ENCODE data around the gene GDI2.
"Not testable (repeated sequence)": the region's sequence is repeated elsewhere in the genome, so short reads cannot be mapped to it uniquely, and the experiment has no call there.

Gene GDI2

DNA sequence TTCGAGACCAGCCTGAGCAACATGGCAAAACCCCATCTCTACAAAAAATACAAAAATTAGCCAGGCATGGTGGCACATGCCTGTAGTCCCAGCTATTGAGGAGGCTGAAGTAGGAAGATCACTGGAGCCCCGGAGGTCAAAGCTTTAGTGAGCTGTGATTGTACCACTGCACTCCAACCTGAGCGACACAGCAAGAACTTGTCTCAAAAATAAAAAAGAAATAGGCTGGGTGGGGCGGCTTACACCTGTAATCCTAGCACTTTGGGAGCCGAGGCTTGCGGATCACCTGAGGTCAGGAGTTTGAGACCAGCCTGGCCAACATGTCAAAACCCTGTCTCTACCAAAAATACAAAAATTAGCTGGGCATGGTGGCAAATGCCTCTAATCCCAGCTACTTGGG, 13.3 kb upstream of the GDI2 start:
- DNase-seq = not testable (repeated sequence)

GRCh38 chr10:5818894-5819293, 5.7 kb upstream of the GDI2 start:
- DNase-seq = peak; percentile 54

GRCh38 chr10:5818048-5818331, 4.8 kb upstream of the GDI2 start:
- no peak for DNase-seq

DNA sequence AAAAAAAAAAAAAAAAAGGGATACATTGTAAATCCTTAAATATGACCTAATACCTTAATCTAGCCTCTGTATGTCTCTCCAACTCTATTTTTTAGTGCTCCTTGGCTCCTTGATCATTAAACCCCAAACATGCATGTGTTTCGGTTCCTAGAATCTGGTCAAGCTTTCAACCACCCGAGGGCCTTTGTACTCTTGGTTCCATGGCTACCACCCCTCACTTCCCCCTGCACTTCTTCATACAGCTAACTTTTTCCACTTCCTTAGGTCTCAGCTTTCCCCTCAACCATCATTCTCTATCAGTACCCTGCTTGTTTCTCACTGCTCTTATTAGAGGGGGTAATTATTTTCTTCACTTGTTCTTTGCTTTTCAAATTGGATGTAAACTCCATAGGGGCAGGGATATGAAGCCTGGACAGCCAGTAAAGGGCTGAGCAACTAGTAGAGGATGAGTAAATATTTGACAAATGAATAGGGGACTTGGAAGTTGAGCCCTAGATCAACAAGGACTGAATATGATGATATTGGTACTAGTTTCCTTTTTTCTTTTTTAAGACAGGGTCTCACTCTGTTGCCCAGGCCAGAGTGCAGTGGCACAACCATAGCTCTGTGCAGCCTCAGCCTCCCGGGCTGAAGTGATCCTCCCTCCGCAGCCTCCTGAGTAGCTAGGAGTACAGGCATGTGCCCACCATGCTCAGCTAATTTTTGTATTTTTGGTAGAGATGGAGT, 4.3 kb upstream of the GDI2 start:
- DNase-seq = peak; percentile 58

GRCh38 chr10:5816170-5816569, 2.9 kb upstream of the GDI2 start:
- peak; percentile 32 for DNase-seq

DNA sequence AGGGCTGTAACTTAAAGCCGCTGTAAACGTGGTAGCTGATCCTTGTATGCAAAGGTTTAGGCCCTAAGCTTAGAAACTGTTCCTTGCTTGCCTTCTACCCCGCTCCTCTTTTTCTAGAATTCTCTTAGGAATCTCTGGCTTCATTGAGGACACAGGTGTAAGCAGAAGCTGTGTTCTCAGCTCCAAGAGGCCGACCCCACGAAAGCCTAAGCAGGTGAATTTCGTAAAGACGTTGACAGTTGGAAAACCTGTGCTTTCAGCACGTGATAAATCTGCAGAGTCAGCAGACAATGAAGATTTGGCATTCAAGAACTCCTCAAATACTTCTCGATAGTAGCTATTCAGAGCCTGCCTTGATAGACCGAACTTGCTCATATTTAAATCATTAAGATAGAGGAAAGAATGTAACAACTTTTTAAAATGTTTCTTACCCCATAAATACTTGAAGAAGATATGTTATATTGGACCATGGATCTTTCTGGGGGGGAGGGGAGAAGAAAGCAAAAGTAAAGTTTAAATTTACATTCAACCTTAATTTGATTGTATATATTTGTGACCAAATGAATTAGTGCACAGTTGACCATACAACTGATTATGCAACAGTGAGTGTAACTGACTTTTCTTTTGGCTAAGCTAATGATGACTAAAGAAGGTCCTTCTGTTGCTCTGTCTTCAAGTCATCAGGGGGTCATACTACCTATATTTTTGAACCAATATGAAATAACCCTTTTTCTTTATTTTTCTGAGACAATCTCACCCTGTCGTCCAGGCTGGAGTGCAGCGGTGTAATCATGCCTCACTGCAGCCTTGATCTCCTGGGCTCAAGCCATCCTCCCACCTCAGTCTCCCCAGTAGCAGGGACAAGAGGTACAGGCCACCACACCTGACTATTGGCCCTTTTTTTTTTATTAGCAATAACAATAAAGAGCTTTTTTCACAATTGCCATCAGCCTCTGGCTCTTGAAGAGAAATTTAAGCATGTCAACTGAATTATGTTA, 1.2 kb upstream of the GDI2 start:
- peak; percentile 46 for DNase-seq

DNA sequence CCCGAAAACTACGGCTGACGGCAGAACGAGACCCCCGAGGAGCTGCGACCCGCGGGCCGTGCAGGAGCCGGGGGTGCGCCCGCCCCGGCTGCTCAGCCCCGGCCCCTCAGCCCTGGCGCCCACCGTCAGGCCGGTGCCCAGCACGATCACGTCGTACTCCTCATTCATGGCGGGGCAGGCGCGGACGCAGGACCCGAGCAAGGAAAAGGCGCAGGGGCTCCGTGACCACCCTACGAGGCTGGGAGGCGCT, 218 bp downstream of the GDI2 start:
- DNase-seq = no peak

DNA sequence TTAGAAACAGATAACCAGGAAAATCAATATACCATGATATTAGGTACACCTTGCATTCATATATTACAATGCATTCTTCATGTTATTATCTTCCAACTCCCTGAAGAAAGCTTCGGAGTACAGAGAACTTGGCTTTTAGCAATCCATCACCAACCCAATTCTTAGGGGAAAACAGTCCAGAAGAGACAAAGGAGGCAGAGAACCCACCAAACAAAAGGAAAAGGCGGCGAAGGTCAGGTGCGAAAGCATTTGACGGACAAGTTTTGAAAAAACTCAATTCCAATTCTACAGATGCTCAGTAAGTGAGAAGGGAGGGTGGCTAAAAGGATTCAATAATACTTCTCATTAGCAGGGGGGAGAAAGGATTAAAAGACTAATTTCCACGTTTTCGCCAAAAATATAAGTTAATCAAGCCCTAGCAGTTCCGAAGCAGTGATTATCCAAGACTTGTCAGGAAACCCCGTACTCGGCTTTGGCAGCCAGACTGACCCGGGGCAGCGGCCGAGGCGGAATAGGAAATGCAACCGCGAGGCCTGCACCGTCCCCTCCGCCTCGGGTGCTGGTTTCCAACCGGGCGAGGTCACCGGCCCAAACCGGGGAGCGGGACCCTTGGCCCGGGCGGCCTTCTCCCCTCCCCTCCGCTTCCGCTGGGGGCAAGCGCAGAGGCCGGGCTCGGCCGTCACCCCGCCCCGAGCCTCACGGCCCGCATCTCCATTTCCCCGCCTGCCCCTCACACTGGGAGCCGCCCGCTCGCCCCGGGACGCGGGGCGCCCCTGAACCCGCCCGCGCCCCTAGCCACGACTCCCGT, 747 bp downstream of the GDI2 start:
- DNase-seq = no peak

DNA sequence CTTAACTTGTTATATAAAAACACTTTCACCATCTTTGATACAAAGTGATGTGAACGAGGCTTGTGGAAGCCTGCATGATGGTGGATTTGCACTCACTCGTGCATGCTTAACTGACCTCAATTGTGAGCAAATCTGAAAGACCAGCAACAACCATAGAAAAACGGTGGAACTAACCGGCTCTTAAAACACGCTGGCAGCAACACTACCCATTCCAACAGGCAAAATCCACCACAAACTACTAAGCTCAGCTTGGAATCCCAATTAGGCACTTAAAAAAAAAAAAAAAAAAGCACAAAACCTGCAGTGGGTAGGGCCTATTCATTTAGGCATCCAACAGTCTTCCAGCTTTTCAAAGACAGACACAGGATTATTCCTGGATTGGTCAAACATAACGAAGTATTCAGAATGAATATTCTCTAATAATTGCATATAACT, 1.8 kb downstream of the GDI2 start:
- peak; percentile 53 for DNase-seq

DNA sequence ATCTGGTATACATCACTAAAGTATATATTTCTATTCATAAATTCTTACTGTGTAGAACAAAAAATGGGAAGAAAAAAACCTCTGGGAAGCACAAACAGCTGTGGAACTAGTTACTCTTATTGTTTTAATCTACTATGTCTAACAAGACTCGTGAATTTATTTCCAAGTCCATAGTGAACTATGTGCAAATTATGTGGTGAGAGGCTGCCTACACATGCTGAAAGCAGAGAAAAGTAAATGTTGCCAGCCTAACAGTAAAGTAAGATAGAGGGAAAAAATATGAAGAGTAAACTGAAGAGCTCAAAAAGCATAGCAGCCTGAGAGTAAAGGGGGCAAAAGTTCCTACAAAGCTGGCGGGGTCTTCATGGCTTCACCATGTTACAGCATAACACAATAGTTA, 3.0 kb downstream of the GDI2 start:
- no peak for DNase-seq

DNA sequence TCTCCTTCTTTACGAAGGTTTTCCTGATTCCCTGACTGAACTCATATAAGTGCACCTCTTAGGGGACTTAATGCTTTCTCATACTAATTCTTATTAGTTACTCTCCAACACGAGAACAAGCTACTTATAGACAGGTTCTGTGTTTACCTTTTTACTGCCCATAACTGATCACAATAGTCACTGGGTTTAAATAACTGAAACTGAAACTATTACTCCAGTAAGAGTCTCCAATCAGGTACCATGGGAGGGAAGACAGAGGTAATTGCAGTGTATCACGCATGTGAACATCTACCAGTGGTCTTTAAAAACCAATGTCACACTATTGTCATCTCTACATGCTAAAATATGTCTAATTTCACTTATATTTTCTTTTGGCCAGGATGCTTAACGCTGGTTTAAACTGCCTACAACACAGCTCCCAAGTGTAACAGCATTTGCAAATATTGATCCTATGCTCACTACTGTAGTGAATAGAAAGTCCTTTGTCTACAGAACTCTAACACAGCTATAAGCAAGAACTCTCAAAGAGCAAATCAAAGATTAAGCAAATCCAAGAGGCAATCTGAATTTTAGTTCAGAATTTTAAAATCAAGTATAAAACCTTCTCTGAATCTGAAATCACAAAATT, 3.6 kb downstream of the GDI2 start:
- DNase-seq = no peak

DNA sequence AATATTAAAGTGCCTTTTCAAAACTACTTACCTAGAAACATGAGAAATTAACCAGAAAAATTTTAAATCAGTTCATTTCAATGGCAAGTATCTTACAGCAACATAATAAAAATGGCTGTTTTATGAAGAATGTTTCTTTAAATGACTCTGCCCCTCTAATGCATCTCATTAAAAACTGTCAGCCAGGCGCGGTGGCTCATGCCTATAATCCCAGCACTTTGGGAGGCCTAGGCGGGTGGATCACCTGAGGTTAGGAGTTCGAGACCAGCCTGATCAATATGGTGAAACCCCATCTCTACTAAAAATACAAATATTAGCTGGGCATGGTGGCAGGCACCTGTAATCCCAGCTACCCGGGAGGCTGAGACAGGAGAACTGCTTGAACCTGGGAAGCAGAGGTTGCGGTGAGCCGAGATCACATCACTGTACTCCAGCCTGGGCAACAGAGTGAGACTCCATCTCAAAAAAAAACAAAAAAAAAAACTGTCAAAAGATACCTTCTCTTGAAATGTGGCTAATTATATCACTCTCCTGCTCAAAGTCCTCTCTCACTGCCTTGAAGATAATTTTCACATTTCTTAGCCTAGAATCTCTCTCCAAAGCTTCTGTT, 4.3 kb downstream of the GDI2 start:
- not testable (repeated sequence) for DNase-seq

- no peak for DNase-seq
These were observed 6.5 kb downstream of the GDI2 start for GRCh38 chr10:5806745-5807144.

GRCh38 chr10:5805711-5806110, 7.5 kb downstream of the GDI2 start:
- no peak for DNase-seq

- no peak for DNase-seq
These were observed 8.0 kb downstream of the GDI2 start for GRCh38 chr10:5805260-5805659.

DNA sequence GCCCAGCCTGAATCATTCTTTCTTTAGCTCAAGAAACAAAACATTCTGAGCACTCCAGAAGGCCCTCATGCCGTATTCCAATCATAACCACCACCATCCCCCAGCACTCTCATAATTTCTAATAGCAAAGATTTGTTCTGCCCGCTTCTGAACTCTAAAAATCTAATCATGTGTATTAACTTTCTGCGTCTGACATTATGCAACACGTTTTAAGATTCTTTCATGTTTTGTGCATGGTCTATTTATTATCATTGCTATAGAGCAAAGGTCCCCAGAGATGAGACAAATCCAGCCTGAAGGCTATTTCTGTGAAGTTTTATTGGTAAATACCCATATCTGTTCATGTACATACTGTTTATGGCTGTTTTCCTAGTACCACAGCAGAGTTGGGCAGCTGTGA, 8.8 kb downstream of the GDI2 start:
- no peak for DNase-seq

DNA sequence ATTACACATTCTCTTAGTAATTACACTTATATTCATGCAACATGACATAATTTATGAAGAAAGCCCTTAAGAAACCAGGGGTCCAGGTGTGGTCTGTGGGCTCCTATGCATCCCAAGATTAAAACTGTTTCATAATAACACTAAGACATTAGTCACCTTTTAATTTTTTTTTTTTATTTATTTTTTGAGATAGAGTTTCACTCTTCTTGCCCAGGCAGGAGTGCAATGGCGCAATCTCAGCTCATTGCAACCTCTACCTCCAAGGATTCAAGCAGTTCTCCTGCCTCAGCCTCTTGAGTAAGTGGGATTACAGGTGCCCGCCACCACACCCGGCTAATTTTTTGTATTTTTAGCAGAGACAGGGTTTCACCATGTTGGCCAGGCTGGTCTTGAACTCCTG, 12.5 kb downstream of the GDI2 start:
- DNase-seq = no peak

GRCh38 chr10:5794236-5794635, 19.0 kb downstream of the GDI2 start:
- DNase-seq = no peak

GRCh38 chr10:5789626-5790025, 23.6 kb downstream of the GDI2 start:
- DNase-seq = no peak

GRCh38 chr10:5788969-5789368, 24.3 kb downstream of the GDI2 start:
- DNase-seq = no peak

GRCh38 chr10:5783300-5783699, 29.9 kb downstream of the GDI2 start:
- no peak for DNase-seq

GRCh38 chr10:5782174-5782573, 31.1 kb downstream of the GDI2 start:
- no peak for DNase-seq

GRCh38 chr10:5779730-5780129, 33.5 kb downstream of the GDI2 start:
- no peak for DNase-seq
